Measurements from ENCODE around the gene VMP1. TPM values are rescaled to one million over a fixed set of nuclear protein-coding genes. Genes with fewer than 3 reads are reported as not detected.

The VMP1 gene
- total and polyA plus RNA-seq, 2 of the 13 experiments (the other 11 are each of a cell fraction or from before 2014, with no cell fraction given) = 186 to 271 TPM

DNA sequence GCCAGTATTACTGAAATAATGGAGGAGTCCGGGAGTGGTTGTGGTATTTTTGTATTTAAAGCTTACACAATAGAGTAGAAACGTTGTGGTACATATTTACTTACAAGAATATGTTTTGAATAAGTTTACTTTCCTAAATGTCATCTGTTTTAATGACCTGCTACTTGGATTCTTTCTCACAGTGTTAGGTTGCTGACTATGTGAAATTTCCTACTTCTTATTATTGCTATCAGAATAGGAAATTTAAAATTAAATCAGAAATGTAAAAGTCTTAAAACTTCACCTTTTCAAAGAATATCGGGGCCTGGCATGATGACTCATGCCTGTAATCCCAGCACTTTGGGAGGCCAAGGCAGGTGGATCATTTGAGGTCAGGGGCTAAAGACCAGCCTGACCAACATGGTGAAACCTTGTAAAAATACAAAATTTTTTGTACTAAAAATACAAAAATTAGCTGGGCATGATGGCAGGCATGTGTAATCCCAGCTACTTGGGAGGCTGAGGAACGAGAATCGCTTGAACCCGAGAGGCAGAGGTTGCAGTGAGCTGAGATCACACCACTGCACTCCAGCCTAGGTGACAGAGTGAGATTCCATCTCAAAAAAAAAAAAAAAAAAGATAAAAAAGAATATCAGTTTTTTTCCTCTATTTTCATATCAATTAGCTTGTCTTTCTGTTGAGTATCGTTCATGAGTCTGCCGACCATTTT lies 77.8 kb downstream of the VMP1 start (continued):
- TF ChIP-seq, protein P1, sequence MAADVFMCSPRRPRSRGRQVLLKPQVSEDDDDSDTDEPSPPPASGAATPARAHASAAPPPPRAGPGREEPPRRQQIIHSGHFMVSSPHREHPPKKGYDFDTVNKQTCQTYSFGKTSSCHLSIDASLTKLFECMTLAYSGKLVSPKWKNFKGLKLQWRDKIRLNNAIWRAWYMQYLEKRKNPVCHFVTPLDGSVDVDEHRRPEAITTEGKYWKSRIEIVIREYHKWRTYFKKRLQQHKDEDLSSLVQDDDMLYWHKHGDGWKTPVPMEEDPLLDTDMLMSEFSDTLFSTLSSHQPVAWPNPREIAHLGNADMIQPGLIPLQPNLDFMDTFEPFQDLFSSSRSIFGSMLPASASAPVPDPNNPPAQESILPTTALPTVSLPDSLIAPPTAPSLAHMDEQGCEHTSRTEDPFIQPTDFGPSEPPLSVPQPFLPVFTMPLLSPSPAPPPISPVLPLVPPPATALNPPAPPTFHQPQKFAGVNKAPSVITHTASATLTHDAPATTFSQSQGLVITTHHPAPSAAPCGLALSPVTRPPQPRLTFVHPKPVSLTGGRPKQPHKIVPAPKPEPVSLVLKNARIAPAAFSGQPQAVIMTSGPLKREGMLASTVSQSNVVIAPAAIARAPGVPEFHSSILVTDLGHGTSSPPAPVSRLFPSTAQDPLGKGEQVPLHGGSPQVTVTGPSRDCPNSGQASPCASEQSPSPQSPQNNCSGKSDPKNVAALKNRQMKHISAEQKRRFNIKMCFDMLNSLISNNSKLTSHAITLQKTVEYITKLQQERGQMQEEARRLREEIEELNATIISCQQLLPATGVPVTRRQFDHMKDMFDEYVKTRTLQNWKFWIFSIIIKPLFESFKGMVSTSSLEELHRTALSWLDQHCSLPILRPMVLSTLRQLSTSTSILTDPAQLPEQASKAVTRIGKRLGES (CRISPR knock-in tag; IDR thresholded peaks at IDR 0.05; ENCODE audit: borderline replicate concordance) = no peak
- TF ChIP-seq, protein P2, sequence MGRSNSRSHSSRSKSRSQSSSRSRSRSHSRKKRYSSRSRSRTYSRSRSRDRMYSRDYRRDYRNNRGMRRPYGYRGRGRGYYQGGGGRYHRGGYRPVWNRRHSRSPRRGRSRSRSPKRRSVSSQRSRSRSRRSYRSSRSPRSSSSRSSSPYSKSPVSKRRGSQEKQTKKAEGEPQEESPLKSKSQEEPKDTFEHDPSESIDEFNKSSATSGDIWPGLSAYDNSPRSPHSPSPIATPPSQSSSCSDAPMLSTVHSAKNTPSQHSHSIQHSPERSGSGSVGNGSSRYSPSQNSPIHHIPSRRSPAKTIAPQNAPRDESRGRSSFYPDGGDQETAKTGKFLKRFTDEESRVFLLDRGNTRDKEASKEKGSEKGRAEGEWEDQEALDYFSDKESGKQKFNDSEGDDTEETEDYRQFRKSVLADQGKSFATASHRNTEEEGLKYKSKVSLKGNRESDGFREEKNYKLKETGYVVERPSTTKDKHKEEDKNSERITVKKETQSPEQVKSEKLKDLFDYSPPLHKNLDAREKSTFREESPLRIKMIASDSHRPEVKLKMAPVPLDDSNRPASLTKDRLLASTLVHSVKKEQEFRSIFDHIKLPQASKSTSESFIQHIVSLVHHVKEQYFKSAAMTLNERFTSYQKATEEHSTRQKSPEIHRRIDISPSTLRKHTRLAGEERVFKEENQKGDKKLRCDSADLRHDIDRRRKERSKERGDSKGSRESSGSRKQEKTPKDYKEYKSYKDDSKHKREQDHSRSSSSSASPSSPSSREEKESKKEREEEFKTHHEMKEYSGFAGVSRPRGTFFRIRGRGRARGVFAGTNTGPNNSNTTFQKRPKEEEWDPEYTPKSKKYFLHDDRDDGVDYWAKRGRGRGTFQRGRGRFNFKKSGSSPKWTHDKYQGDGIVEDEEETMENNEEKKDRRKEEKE (IDR thresholded peaks at IDR 0.05) = no peak
- TF ChIP-seq ZNF432 (CRISPR knock-in tag; IDR thresholded peaks at IDR 0.05; ENCODE audit: borderline replicate concordance) = no peak
- no peak for TF ChIP-seq SAFB2 (CRISPR knock-in tag; IDR thresholded peaks at IDR 0.05; ENCODE audit: borderline replicate concordance, low read depth)
- no peak for TF ChIP-seq ZNF282 (IDR thresholded peaks at IDR 0.05; ENCODE audit: partially characterized antibody)
- peak; percentile 78 for TF ChIP-seq NCOA2 (CRISPR knock-in tag; IDR thresholded peaks at IDR 0.05)
- TF ChIP-seq KLF6 (CRISPR knock-in tag; IDR thresholded peaks at IDR 0.05) = peak; percentile 82
- TF ChIP-seq, protein P3, sequence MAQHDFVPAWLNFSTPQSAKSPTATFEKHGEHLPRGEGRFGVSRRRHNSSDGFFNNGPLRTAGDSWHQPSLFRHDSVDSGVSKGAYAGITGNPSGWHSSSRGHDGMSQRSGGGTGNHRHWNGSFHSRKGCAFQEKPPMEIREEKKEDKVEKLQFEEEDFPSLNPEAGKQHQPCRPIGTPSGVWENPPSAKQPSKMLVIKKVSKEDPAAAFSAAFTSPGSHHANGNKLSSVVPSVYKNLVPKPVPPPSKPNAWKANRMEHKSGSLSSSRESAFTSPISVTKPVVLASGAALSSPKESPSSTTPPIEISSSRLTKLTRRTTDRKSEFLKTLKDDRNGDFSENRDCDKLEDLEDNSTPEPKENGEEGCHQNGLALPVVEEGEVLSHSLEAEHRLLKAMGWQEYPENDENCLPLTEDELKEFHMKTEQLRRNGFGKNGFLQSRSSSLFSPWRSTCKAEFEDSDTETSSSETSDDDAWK (CRISPR knock-in tag; IDR thresholded peaks at IDR 0.05) = no peak
- peak; percentile 97 for TF ChIP-seq RXRB (CRISPR knock-in tag; IDR thresholded peaks at IDR 0.05; ENCODE audit: borderline replicate concordance)
- no peak for TF ChIP-seq ZSCAN31 (CRISPR knock-in tag; IDR thresholded peaks at IDR 0.05; ENCODE audit: low read depth)
- no peak; the same call in 1 of the 2 replicates for TF ChIP-seq HMG20A (CRISPR knock-in tag; IDR thresholded peaks at IDR 0.05; ENCODE audit: borderline replicate concordance)
- TF ChIP-seq, protein P4, sequence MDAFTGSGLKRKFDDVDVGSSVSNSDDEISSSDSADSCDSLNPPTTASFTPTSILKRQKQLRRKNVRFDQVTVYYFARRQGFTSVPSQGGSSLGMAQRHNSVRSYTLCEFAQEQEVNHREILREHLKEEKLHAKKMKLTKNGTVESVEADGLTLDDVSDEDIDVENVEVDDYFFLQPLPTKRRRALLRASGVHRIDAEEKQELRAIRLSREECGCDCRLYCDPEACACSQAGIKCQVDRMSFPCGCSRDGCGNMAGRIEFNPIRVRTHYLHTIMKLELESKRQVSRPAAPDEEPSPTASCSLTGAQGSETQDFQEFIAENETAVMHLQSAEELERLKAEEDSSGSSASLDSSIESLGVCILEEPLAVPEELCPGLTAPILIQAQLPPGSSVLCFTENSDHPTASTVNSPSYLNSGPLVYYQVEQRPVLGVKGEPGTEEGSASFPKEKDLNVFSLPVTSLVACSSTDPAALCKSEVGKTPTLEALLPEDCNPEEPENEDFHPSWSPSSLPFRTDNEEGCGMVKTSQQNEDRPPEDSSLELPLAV (CRISPR knock-in tag; conservative IDR thresholded peaks at IDR 0.05; ENCODE audit: low read depth) = no peak
- no peak for TF ChIP-seq ZNF629 (CRISPR knock-in tag; conservative IDR thresholded peaks at IDR 0.05)
- TF ChIP-seq, protein P5, sequence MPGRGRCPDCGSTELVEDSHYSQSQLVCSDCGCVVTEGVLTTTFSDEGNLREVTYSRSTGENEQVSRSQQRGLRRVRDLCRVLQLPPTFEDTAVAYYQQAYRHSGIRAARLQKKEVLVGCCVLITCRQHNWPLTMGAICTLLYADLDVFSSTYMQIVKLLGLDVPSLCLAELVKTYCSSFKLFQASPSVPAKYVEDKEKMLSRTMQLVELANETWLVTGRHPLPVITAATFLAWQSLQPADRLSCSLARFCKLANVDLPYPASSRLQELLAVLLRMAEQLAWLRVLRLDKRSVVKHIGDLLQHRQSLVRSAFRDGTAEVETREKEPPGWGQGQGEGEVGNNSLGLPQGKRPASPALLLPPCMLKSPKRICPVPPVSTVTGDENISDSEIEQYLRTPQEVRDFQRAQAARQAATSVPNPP (CRISPR knock-in tag; IDR thresholded peaks at IDR 0.05) = no peak
- TF ChIP-seq ZNF101 (CRISPR knock-in tag; IDR thresholded peaks at IDR 0.05; ENCODE audit: borderline replicate concordance, low read depth) = no peak
- no peak for TF ChIP-seq ZNF598 (CRISPR knock-in tag; IDR thresholded peaks at IDR 0.05; ENCODE audit: borderline replicate concordance)
- TF ChIP-seq CCDC6 (CRISPR knock-in tag; IDR thresholded peaks at IDR 0.05) = no peak
